ENCODE results near the gene HOXA9.

The HOXA9 gene

GRCh38 chr7:27151931-27152815 lies 13.2 kb downstream of the HOXA9 start, which contains the start of gene HOXA3:
HOXA3 (minus strand) TSS chr7:27152583; CDS start chr7:27110640, 41,943 bp downstream.
- DNase-seq: no peak

GRCh38 chr7:27151341-27151930 lies 13.9 kb downstream of the HOXA9 start:
- DNase-seq: no peak

- DNase-seq: peak; percentile 43
Observed at GRCh38 chr7:27150568-27151340, 14.6 kb downstream of the HOXA9 start.

- DNase-seq: no peak
Observed at GRCh38 chr7:27149842-27150567, 15.3 kb downstream of the HOXA9 start.

GRCh38 chr7:27148756-27149641 lies 16.3 kb downstream of the HOXA9 start:
- DNase-seq: no peak

- no peak for DNase-seq
Observed at GRCh38 chr7:27148031-27148755, 17.1 kb downstream of the HOXA9 start.

GRCh38 chr7:27147199-27148030 lies 17.9 kb downstream of the HOXA9 start, which contains the start of gene HOXA6:
HOXA6 (minus strand) TSS chr7:27147774; CDS start chr7:27147749, 25 bp downstream.
- no peak for DNase-seq

GRCh38 chr7:27146491-27147198 lies 18.7 kb downstream of the HOXA9 start:
- DNase-seq: no peak

- no peak for DNase-seq
Observed at GRCh38 chr7:27145914-27146412, 19.4 kb downstream of the HOXA9 start.

GRCh38 chr7:27145165-27145913 lies 20.0 kb downstream of the HOXA9 start:
- no peak for DNase-seq

- DNase-seq: no peak
Observed at GRCh38 chr7:27144781-27145164, 20.6 kb downstream of the HOXA9 start.

- no peak for DNase-seq
Observed at GRCh38 chr7:27143950-27144780, 21.2 kb downstream of the HOXA9 start.

GRCh38 chr7:27143023-27143949 lies 22.1 kb downstream of the HOXA9 start, which contains the start of gene HOXA5:
HOXA5 (minus strand) TSS chr7:27143681; CDS start chr7:27143607, 74 bp downstream.
- DNase-seq: no peak

- no peak for DNase-seq
Observed at GRCh38 chr7:27142580-27143022, 22.7 kb downstream of the HOXA9 start.

GRCh38 chr7:27141923-27142579 lies 23.3 kb downstream of the HOXA9 start:
- DNase-seq: no peak

Data from NCI-H1694 (cell line).